CD8-positive, alpha-beta memory T cell (primary cell): ENCODE data around the gene MCF2L. TPM values are rescaled to one million over a fixed set of nuclear protein-coding genes. Genes with fewer than 3 reads are reported as not detected.
"Not testable (repeated sequence)": the region's sequence is repeated elsewhere in the genome, so short reads cannot be mapped to it uniquely, and the experiment has no call there.

Experiments
- CTCF ChIA-PET: fragments of 350-600 bp; sonication (Branson Sonifier 250); formaldehyde crosslinking; loops from one replicate; lab custom pipeline; 2021; ENCODE audit warnings: antibody characterized with exemption; lab: Charles Lee
- POLR2A ChIA-PET: fragments of 350-600 bp; sonication (Branson Sonifier 250); formaldehyde crosslinking; loops from one replicate; lab custom pipeline; 2021; ENCODE audit warnings: antibody characterized with exemption; lab: Charles Lee
- DNase-seq, 5 donors: peaks; one replicate each; pipeline versions ENCODE4 v3.0.0 to v3.0.0-alpha.2; 2020 to 2022; ENCODE audit warnings: mixed read lengths in 1 of 5
- H3K27ac ChIP-seq: one replicate; pipeline ENCODE4 v1.7.0; 2013; ENCODE audit warnings: low read depth, mild to moderate bottlenecking, low read length, moderate library complexity
- H3K27me3 ChIP-seq: 2 replicates; pipeline ENCODE4 v1.7.0; 2013; ENCODE audit warnings: low read length, mild to moderate bottlenecking; ENCODE audit not compliant: insufficient read depth, poor library complexity, severe bottlenecking
- H3K36me3 ChIP-seq: 2 replicates; pipeline ENCODE4 v1.7.0; 2013; ENCODE audit warnings: mild to moderate bottlenecking, low read length, moderate library complexity; ENCODE audit not compliant: insufficient read depth
- H3K4me1 ChIP-seq: 2 replicates; pipeline ENCODE4 v1.7.0; 2013; ENCODE audit warnings: mild to moderate bottlenecking, low read length, moderate library complexity; ENCODE audit not compliant: insufficient read depth
- H3K4me3 ChIP-seq: 2 replicates; pipeline ENCODE4 v1.7.0; 2013; ENCODE audit warnings: mild to moderate bottlenecking, low read length
- H3K9me3 ChIP-seq: 2 replicates; pipeline ENCODE4 v1.7.0; 2013; ENCODE audit warnings: mild to moderate bottlenecking, low read length
- H3K27ac Mint-ChIP-seq, 8 donors: one replicate each; pipeline ENCODE4 v1.8.0; 2020 to 2021; ENCODE audit warnings: mixed read lengths in 8 of 8, mild to moderate bottlenecking in 6 of 8, inconsistent platforms in 3 of 8, moderate library complexity in 3 of 8
- H3K27me3 Mint-ChIP-seq, 2 donors: one replicate each; pipeline ENCODE4 v1.8.0; 2020 to 2021; ENCODE audit warnings: mixed read lengths in 2 of 2, mild to moderate bottlenecking in 1 of 2, moderate library complexity in 1 of 2
- H3K36me3 Mint-ChIP-seq, 3 donors: one replicate each; pipeline ENCODE4 v1.8.0; 2020 to 2021; ENCODE audit warnings: mixed read lengths in 3 of 3, inconsistent platforms in 1 of 3, mild to moderate bottlenecking in 1 of 3
- H3K4me1 Mint-ChIP-seq, 3 donors: one replicate each; pipeline ENCODE4 v1.8.0; 2020 to 2021; ENCODE audit warnings: mixed read lengths in 3 of 3, inconsistent platforms in 1 of 3, mild to moderate bottlenecking in 1 of 3
- H3K4me3 Mint-ChIP-seq, 7 donors: one replicate each; pipeline ENCODE4 v1.8.0; 2020 to 2021; ENCODE audit warnings: mixed read lengths in 7 of 7, mild to moderate bottlenecking in 6 of 7, moderate library complexity in 4 of 7, inconsistent platforms in 2 of 7
- H3K9me3 Mint-ChIP-seq, 5 donors: one replicate each; pipeline ENCODE4 v1.8.0; 2020 to 2022; ENCODE audit warnings: mixed read lengths in 5 of 5, mild to moderate bottlenecking in 3 of 5, moderate library complexity in 2 of 5, inconsistent platforms in 1 of 5
- polyA plus RNA-seq: library from polyadenylated mRNA; unstranded; fragments of 300-500 nt; fragmentation: Illumina TruSeq; gene quantifications from one replicate; pipeline ENCODE4 v1.2.3, GENCODE V29; 2021
- total RNA-seq, 2 experiments: library from RNA; stranded (reverse); gene quantifications; one replicate each; pipeline ENCODE4 v1.2.3, GENCODE V29; 2021

The MCF2L gene
- total and polyA plus RNA-seq, 3 experiments from 2014 or later: 2.5 to 9.6 (median 9.1) TPM

DNA sequence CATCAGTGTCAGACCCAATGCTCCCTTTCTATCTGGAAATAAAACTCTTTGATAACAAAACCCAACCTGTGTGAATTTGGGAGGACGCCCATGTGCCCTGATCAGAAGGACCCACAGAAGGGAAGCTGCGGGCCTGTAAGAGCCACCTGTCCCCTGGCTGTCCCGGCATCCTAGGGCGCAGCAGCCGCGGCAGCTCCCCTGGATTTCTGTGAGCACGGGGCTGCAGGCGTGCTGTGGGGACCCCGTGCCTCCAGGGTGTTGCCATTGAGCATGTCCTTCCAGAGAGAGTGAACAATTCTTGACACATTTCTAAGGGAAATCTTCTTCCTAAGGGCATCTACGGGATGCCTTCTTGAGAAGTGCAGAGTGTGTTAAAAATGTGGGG is 60.0 kb downstream of the MCF2L start:
- DNase-seq: no peak
- H3K27ac Mint-ChIP-seq: no peak overlapping the region
- ChIA-PET POLR2A (no interaction called here), CTCF (interaction anchor here (1.2 to 1.6 kb wide), 5 partner anchors 12 to 89 kb away, joined by 3 to 6 read pairs (median 5); no protein-coding TSS in a partner anchor)
- Histone ChIP-seq H3K9me3 (no peaks in the 10 kb centered on the region), H3K27me3 (no peaks in the 10 kb centered on the region), H3K4me1 (no peaks in the 10 kb centered on the region), H3K27ac (no peak overlapping the region), H3K36me3 (no peaks in the 10 kb centered on the region), H3K4me3 (no peak overlapping the region)
- H3K36me3 Mint-ChIP-seq: no peaks in the 10 kb centered on the region
- peaks cover 0 to 5% of the 10 kb centered on the region in 2 donors for H3K27me3 Mint-ChIP-seq
- H3K9me3 Mint-ChIP-seq: no peaks in the 10 kb centered on the region
- H3K4me1 Mint-ChIP-seq: peaks cover 0 to 2% (median 2%) of the 10 kb centered on the region in 3 donors
- no peak overlapping the region for H3K4me3 Mint-ChIP-seq

DNA sequence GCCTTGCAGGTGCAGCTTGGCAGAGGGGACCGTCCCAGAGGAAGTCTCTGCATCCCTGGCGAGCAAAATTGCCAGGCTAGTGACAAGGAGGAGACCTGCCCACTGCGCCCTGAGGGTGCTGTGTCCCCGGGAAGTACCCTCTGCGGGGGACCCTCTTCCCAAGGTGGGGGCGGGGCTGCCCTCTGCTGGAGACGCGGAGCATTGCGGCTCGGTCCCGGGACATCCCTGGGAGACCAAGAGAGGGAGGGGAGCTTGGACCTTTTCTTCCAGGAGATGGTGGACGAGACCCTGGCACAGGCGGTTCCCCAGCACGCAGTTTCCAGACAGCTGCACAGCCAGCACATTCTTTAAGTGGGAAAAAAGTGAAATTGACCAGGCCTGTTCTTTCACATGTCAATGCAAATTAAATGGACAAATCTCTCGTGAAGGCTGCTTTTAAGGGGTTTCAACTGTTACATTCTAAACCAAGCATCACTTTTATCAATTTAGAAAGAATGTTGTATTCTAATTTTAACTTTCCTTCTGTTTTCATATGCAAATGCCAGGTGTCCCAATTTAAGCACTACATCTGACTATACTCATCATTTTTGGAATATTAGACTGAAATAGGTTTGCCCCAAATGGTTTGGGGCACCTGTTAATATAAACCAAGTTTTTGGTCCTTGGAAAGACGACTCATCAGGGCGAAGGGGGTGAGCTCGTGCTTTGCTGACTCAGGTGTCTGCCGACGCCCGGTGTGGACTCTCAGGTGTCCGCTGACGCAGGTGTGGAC is 60.7 kb downstream of the MCF2L start:
- H3K9me3 Mint-ChIP-seq: no peaks in the 10 kb centered on the region
- CTCF ChIA-PET: interaction anchor here (0.7 to 1.6 kb wide), 7 partner anchors 12 to 92 kb away, joined by 3 to 6 read pairs (median 4); no protein-coding TSS in a partner anchor
- H3K27me3 Mint-ChIP-seq: peaks cover 0 to 5% of the 10 kb centered on the region in 2 donors
- DNase-seq: peak; percentile 24 to 61 (median 34)
- no peak overlapping the region for H3K27ac Mint-ChIP-seq
- H3K36me3 Mint-ChIP-seq: no peaks in the 10 kb centered on the region
- H3K9me3 ChIP-seq: no peaks in the 10 kb centered on the region
- no peak overlapping the region for H3K4me3 Mint-ChIP-seq
- no peaks in the 10 kb centered on the region for H3K36me3 ChIP-seq
- POLR2A ChIA-PET: interaction anchor here (0.8 kb wide), 1 partner anchor 87 kb away, joined by 3 read pairs; no protein-coding TSS in a partner anchor
- H3K27ac ChIP-seq: no peak overlapping the region
- H3K4me1 Mint-ChIP-seq: peaks cover 0 to 2% (median 2%) of the 10 kb centered on the region in 3 donors
- no peak overlapping the region for H3K4me3 ChIP-seq
- H3K27me3 ChIP-seq: no peaks in the 10 kb centered on the region
- H3K4me1 ChIP-seq: no peaks in the 10 kb centered on the region

DNA sequence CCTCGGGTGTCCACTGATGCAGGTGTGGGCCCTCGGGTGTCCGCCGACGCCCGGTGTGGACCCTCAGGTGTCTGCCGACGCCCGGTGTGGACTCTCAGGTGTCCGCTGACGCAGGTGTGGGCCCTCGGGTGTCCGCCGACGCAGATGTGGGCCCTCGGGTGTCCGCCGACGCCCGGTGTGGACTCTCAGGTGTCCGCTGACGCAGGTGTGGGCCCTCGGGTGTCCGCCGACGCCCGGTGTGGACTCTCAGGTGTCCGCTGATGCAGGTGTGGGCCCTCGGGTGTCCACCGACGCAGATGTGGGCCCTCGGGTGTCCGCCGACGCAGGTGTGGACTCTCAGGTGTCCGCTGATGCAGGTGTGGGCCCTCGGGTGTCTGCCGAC is 61.2 kb downstream of the MCF2L start:
- H3K36me3 ChIP-seq, H3K4me3 Mint-ChIP-seq, H3K9me3 ChIP-seq, H3K36me3 Mint-ChIP-seq, POLR2A ChIA-PET, H3K4me3 ChIP-seq, DNase-seq, H3K27me3 Mint-ChIP-seq, H3K9me3 Mint-ChIP-seq, H3K4me1 Mint-ChIP-seq, H3K27ac Mint-ChIP-seq, H3K4me1 ChIP-seq, H3K27me3 ChIP-seq, H3K27ac ChIP-seq: not testable (repeated sequence)
- CTCF ChIA-PET: interaction anchor here (0.9 to 1.5 kb wide), 3 partner anchors 60 to 92 kb away, joined by 4 to 6 read pairs (median 5); no protein-coding TSS in a partner anchor

GRCh38 chr13:113031465-113031864 is 62.5 kb downstream of the MCF2L start:
- Histone ChIP-seq H3K4me1 (no peaks in the 10 kb centered on the region), H3K27me3 (no peaks in the 10 kb centered on the region), H3K9me3 (no peaks in the 10 kb centered on the region), H3K36me3 (no peaks in the 10 kb centered on the region), H3K27ac (no peak overlapping the region), H3K4me3 (no peak overlapping the region)
- Mint-ChIP-seq H3K27me3 (peaks cover 0 to 5% of the 10 kb centered on the region in 2 donors), H3K9me3 (no peaks in the 10 kb centered on the region), H3K4me1 (peaks cover 0 to 2% (median 2%) of the 10 kb centered on the region in 3 donors), H3K36me3 (no peaks in the 10 kb centered on the region), H3K4me3 (no peak overlapping the region), H3K27ac (peak overlapping the region in 1 of 8 donors; percentile 9)
- CTCF ChIA-PET: interaction anchor here (1.0 to 1.4 kb wide), 2 partner anchors 9 to 13 kb away, joined by 3 read pairs; no protein-coding TSS in a partner anchor
- no peak for DNase-seq
- POLR2A ChIA-PET: no interaction called here

GRCh38 chr13:113032291-113032690 is 63.3 kb downstream of the MCF2L start:
- Mint-ChIP-seq H3K4me1 (peaks cover 0 to 2% (median 2%) of the 10 kb centered on the region in 3 donors), H3K9me3 (no peaks in the 10 kb centered on the region), H3K4me3 (no peak overlapping the region), H3K27ac (no peak overlapping the region), H3K27me3 (peaks cover 0 to 5% of the 10 kb centered on the region in 2 donors), H3K36me3 (no peaks in the 10 kb centered on the region)
- ChIA-PET POLR2A (no interaction called here), CTCF (interaction anchor here (1.0 to 1.4 kb wide), 2 partner anchors 10 to 14 kb away, joined by 3 read pairs; no protein-coding TSS in a partner anchor)
- Histone ChIP-seq H3K27ac (no peak overlapping the region), H3K4me1 (no peaks in the 10 kb centered on the region), H3K36me3 (no peaks in the 10 kb centered on the region), H3K27me3 (no peaks in the 10 kb centered on the region), H3K9me3 (no peaks in the 10 kb centered on the region), H3K4me3 (no peak overlapping the region)
- no peak for DNase-seq

DNA sequence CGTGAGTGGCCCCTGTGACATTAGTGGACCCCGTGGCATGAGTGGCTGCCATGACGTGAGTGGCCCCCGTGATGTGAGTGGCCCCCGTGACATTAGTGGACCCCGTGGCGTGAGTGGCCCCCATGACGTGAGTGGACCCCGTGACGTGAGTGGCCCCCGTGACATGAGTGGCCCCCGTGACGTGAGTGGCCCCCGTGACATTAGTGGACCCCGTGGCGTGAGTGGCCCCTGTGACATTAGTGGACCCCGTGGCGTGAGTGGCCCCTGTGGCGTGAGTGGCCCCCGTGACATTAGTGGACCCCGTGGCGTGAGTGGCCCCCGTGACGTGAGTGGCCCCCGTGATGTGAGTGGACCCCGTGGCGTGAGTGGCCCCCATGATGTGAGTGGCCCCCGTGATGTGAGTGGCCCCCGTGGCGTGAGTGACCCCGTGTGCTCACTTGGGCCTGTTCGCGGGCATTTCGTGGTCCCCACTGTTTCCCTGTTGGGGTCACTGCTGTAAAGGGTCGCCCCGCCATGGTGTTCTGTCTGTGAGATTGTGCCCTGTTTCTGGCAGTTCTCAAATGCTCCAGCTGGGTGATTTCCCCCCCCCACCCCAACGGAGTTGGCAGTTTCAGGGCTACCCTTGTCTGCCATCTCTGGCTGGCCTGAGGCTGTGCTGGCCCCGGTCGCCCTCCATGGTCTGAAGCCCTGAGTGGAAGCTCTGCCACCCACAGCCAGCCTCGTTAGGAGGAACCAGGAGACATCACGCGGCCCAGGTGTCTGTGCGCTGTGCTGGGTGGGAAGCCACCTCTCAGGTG is 64.2 kb downstream of the MCF2L start:
- DNase-seq: no peak
- ChIA-PET POLR2A (no interaction called here), CTCF (no interaction called here)
- peaks cover 0 to 5% of the 10 kb centered on the region in 2 donors for H3K27me3 Mint-ChIP-seq
- no peak overlapping the region for H3K4me3 Mint-ChIP-seq
- H3K9me3 Mint-ChIP-seq: no peaks in the 10 kb centered on the region
- peaks cover 0 to 2% (median 2%) of the 10 kb centered on the region in 3 donors for H3K4me1 Mint-ChIP-seq
- Histone ChIP-seq H3K9me3 (no peaks in the 10 kb centered on the region), H3K27me3 (no peaks in the 10 kb centered on the region), H3K36me3 (no peaks in the 10 kb centered on the region), H3K27ac (no peak overlapping the region), H3K4me1 (no peaks in the 10 kb centered on the region), H3K4me3 (no peak overlapping the region)
- H3K36me3 Mint-ChIP-seq: peaks cover 0 to 2% (median 0%) of the 10 kb centered on the region in 3 donors
- H3K27ac Mint-ChIP-seq: no peak overlapping the region

DNA sequence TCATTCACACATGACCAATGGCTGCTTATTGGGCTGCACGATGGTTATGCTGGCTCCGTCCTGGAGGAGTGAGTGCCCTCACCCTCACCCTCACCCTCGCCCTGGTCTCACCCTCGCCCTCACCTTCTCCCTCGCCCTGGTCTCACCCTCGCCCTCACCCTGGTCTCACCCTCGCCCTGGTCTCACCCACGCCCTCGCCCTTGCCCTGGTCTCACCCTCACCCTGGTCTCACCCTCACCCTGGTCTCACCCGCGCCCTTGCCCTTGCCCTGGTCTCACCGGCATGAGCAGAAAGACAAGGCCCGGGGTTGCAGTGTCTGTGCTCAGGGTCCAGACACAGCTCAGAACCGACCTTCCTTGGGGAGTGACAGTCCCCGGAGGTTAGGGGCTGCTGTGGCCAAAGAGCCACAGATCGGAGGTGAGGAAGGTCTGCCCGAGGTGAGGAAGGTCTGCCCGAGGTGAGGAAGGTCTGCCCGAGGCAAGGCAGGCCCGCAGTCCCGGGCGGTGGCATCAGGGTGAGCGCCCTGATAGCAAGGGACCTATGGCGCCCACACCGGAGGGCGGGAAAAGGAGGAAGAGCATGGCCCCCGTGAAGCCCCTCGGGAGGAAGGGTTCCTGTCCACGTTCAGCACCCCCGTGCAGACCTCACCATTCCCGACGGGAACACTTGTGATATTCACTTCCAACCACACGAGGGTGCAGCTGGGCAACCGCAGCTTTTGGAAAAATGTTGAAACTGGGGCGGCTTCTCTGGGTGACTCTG is 65.6 kb downstream of the MCF2L start:
- no peaks in the 10 kb centered on the region for H3K4me1 ChIP-seq
- H3K4me3 Mint-ChIP-seq: no peak overlapping the region
- peaks cover 0 to 2% (median 0%) of the 10 kb centered on the region in 3 donors for H3K4me1 Mint-ChIP-seq
- H3K9me3 Mint-ChIP-seq: no peaks in the 10 kb centered on the region
- H3K27me3 Mint-ChIP-seq: peaks cover 0 to 2% of the 10 kb centered on the region in 2 donors
- no peak overlapping the region for H3K27ac Mint-ChIP-seq
- DNase-seq: no peak
- H3K27ac ChIP-seq: no peak overlapping the region
- no peaks in the 10 kb centered on the region for H3K27me3 ChIP-seq
- no peak overlapping the region for H3K4me3 ChIP-seq
- POLR2A ChIA-PET: no interaction called here
- H3K36me3 Mint-ChIP-seq: peaks cover 0 to 2% (median 0%) of the 10 kb centered on the region in 3 donors
- H3K9me3 ChIP-seq: no peaks in the 10 kb centered on the region
- CTCF ChIA-PET: no interaction called here
- H3K36me3 ChIP-seq: no peaks in the 10 kb centered on the region
